Upper lobe of left lung (tissue), 6 donors: Measurements from ENCODE around the gene RPL32. TPM values are rescaled to one million over a fixed set of nuclear protein-coding genes. Genes with fewer than 3 reads are reported as not detected.

Experiments used
- ATAC-seq, 2 donors: fragments of 200-7000 bp; cut with Tn5 transposase; one replicate each; pipeline ENCODE4 v1.9.1; 2022; ENCODE audit warnings: mild to moderate bottlenecking in 2 of 2, moderate library complexity in 2 of 2; ENCODE audit not compliant: low FRiP score in 2 of 2
- DNase-seq, 2 donors: peaks; one replicate each; pipeline ENCODE4 v3.0.0-alpha.2; 2019 to 2020
- H3K27ac ChIP-seq, 4 donors: fragments of 200-600 bp; sonication (generic); one replicate each; pipeline ENCODE4 v1.5.1; 2016 to 2019
- H3K27me3 ChIP-seq, 4 donors: fragments of 200-600 bp; sonication (generic); one replicate each; pipeline ENCODE4 v1.5.1; 2017 to 2019
- H3K36me3 ChIP-seq, 4 donors: fragments of 200-600 bp; sonication (generic); one replicate each; pipeline ENCODE4 v1.5.1; 2016 to 2019
- H3K4me1 ChIP-seq, 4 donors: fragments of 200-600 bp; sonication (generic); one replicate each; pipeline ENCODE4 v1.5.1; 2018 to 2019
- H3K4me3 ChIP-seq, 4 donors: fragments of 200-600 bp; sonication (generic); one replicate each; pipeline ENCODE4 v1.5.1; 2017 to 2019; ENCODE audit warnings: mild to moderate bottlenecking in 2 of 4, moderate library complexity in 1 of 4
- H3K9me3 ChIP-seq, 4 donors: fragments of 200-600 bp; sonication (generic); one replicate each; pipeline ENCODE4 v1.5.1; 2018 to 2019
- CTCF ChIP-seq, 6 experiments: fragments of 450-650 bp in 4 of 6; fragments of 200-600 bp in 2 of 6; sonication (generic) in 2 of 6; IDR thresholded peaks; one replicate each; pipeline ENCODE4 v1.5.1; 2016 to 2019; ENCODE audit warnings: antibody characterized with exemption in 6 of 6
- EP300 ChIP-seq, 4 donors: sonication (generic); formaldehyde crosslinking; IDR thresholded peaks; one replicate each; pipeline ENCODE4 v1.5.1; 2017; ENCODE audit warnings: antibody characterized with exemption in 4 of 4, control low read depth in 2 of 4
- POLR2A ChIP-seq, 4 donors: fragments of 450-650 bp; IDR thresholded peaks; one replicate each; pipeline ENCODE4 v1.5.1; 2016 to 2017; ENCODE audit warnings: antibody characterized with exemption in 4 of 4, mild to moderate bottlenecking in 2 of 4
- POLR2AphosphoS5 ChIP-seq, 2 donors: sonication (generic); formaldehyde crosslinking; IDR thresholded peaks; one replicate each; pipeline ENCODE4 v1.5.1; 2017; ENCODE audit warnings: antibody characterized with exemption in 2 of 2
- WGBS, 2 donors: methylation state at CpG; one replicate each; pipeline ENCODE4 v1.1.5; 2017 to 2018; 5-methylcytosine and 5-hydroxymethylcytosine counted together
- total RNA-seq, 6 donors: library from RNA; depleted of rRNA in 4 of 6; stranded (reverse); fragments of >200 nt in 4 of 6; gene quantifications; one replicate each; pipeline versions ENCODE4 v1.1.0 to v1.2.1, GENCODE V29; 2016 to 2021
- donor health status: DM: no; HTN: no; CAD: no; lungs with moderate emphysema.
- donor health status: DM: no; HTN: yes; CAD: no; lungs with severe emphysema.

The RPL32 gene
- total RNA-seq, 6 donors from 2014 or later: 461 to 1,145 (median 921) TPM

DNA sequence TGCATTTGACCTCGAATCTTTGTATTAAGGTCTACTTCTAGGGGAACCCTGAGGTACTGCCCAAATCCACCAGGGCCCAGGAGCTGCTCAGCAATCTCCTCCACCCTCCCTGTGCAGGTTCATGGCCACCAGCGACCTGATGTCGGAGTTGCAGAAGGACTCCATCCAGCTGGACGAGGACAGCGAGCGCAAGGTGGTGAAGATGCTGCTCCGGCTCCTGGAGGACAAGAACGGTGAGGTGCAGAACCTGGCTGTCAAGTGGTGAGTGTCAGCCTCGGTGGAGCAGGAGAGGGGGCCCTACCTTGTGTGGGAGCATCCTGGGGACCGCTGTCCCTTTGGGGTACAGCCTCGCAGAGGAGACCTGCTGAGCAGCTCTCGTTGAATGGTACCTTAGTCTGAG lies 38.0 kb downstream of the RPL32 start:
- 92% methylated on average over 12 of the region's 12 CpGs for WGBS, 2 donors
- DNase-seq (no peak), ATAC-seq (no peak)
- no peaks in the 10 kb centered on the region for H3K4me1 ChIP-seq
- H3K4me3 ChIP-seq: no peak overlapping the region
- H3K27ac ChIP-seq: no peak overlapping the region
- no peaks in the 10 kb centered on the region for H3K27me3 ChIP-seq
- H3K36me3 ChIP-seq: peaks cover 0 to 17% (median 1%) of the 10 kb centered on the region in 4 donors
- no peaks in the 10 kb centered on the region for H3K9me3 ChIP-seq
- no peak for TF ChIP-seq EP300 (IDR thresholded peaks at IDR 0.05)

DNA sequence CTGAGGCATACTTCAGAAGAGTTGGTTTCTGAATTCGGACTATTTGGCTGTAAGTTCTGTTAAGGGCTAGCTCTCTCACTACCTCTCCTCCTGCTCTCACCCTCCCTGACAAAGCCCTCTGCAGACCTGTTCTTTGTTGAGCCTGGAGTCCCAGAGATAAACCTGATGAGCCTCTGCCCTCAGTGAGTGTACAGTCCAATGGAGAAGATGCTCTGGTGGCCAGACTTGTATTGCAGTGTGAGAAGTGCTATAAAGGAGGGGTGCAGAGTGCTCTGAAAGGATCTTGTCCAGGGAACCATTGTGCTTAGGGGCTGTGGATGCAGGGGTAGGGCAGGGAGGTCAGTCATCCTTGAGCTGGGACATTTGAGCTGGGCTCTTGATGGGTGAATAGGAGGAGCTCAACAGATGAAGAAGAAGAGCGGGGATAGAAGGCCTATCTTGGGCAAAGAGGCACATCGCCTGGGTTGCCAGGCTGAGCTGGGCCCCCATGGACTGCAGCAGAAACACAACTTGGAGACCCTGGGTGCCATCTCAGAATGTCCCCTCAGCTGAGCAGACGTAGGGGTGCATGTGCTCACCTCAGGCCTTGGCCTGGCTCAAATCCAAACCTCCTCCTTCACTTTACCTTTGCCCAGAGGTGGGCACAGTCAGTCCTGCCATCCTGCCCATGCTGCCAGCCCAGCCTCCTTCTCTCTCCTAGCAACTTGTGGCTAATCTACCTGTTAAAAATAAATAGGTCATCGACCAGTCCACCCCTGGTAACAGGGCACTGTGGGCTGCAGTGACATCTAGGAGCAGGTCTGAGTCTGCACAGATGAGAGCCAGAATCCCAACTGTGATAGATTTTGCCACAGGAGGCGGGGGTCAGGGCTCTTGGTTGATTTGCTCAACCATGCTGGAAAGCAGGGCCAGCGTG lies 41.6 kb downstream of the RPL32 start:
- no peak for ATAC-seq
- WGBS, 2 donors: 83 to 94% methylated on average over 6 to 7 of the region's 7 CpGs
- Histone ChIP-seq H3K4me3 (no peak overlapping the region), H3K27me3 (peaks cover 0 to 2% (median 0%) of the 10 kb centered on the region in 4 donors), H3K36me3 (peaks cover 0 to 12% (median 1%) of the 10 kb centered on the region in 4 donors), H3K4me1 (peaks cover 2 to 17% (median 7%) of the 10 kb centered on the region in 4 donors), H3K27ac (no peak overlapping the region), H3K9me3 (no peaks in the 10 kb centered on the region)
- no peak for TF ChIP-seq EP300 (IDR thresholded peaks at IDR 0.05)
- no peak for TF ChIP-seq POLR2A (IDR thresholded peaks at IDR 0.05)
- TF ChIP-seq POLR2AphosphoS5 (IDR thresholded peaks at IDR 0.05): no peak
- no peak for TF ChIP-seq CTCF (IDR thresholded peaks at IDR 0.05)
- DNase-seq: no peak

- WGBS, 2 donors: 68 to 79% methylated on average over 10 to 11 of the region's 12 CpGs
Measured at GRCh38 chr3:12798559-12799179, 42.7 kb downstream of the RPL32 start.

GRCh38 chr3:12797892-12798558 lies 43.3 kb downstream of the RPL32 start:
- DNase-seq: no peak
- no peaks in the 10 kb centered on the region for H3K9me3 ChIP-seq
- H3K27me3 ChIP-seq: peaks cover 0 to 2% (median 0%) of the 10 kb centered on the region in 4 donors
- no peak for TF ChIP-seq POLR2AphosphoS5 (IDR thresholded peaks at IDR 0.05)
- H3K36me3 ChIP-seq: no peaks in the 10 kb centered on the region
- peak overlapping the region in 2 of 4 donors; percentile 73 to 87 for H3K27ac ChIP-seq
- no peak for ATAC-seq
- no peak overlapping the region for H3K4me3 ChIP-seq
- peaks cover 2 to 17% (median 7%) of the 10 kb centered on the region in 4 donors for H3K4me1 ChIP-seq
- 67 to 72% methylated on average over 7 to 8 of the region's 8 CpGs for WGBS, 2 donors

More at GRCh38 chr3:12798559-12799179, 42.7 kb downstream of the RPL32 start:
- DNase-seq (no peak), ATAC-seq (no peak)
- TF ChIP-seq EP300 (IDR thresholded peaks at IDR 0.05) (no peak), CTCF (IDR thresholded peaks at IDR 0.05) (no peak), POLR2AphosphoS5 (IDR thresholded peaks at IDR 0.05) (no peak)
- Histone ChIP-seq H3K4me1 (peaks cover 2 to 17% (median 7%) of the 10 kb centered on the region in 4 donors), H3K9me3 (no peaks in the 10 kb centered on the region), H3K27me3 (peaks cover 0 to 2% (median 0%) of the 10 kb centered on the region in 4 donors), H3K4me3 (no peak overlapping the region), H3K36me3 (peaks cover 0 to 3% (median 1%) of the 10 kb centered on the region in 4 donors), H3K27ac (peak overlapping the region in 2 of 4 donors; percentile 73 to 87)

- Histone ChIP-seq H3K27me3 (peaks cover 0 to 2% (median 0%) of the 10 kb centered on the region in 4 donors), H3K4me1 (peaks cover 2 to 17% (median 7%) of the 10 kb centered on the region in 4 donors), H3K27ac (peak overlapping the region; percentile 63 to 87 (median 72)), H3K36me3 (no peaks in the 10 kb centered on the region), H3K9me3 (no peaks in the 10 kb centered on the region), H3K4me3 (peak overlapping the region; percentile 32 to 68 (median 50))
- ATAC-seq: no peak
- TF ChIP-seq POLR2AphosphoS5 (IDR thresholded peaks at IDR 0.05) (no peak), POLR2A (IDR thresholded peaks at IDR 0.05) (no peak), EP300 (IDR thresholded peaks at IDR 0.05) (no peak), CTCF (IDR thresholded peaks at IDR 0.05) (no peak)
- no peak for DNase-seq
- 60 to 69% methylated on average over 13 to 15 of the region's 17 CpGs for WGBS, 2 donors
Measured at GRCh38 chr3:12797124-12797891, 44.1 kb downstream of the RPL32 start.
